GM06990 (cell line): Measurements from ENCODE around the gene EIF2A.

Experiments used
- DNase-seq: peaks from one replicate; pipeline ENCODE4 v3.0.0-alpha.2; 2011; ENCODE audit not compliant: insufficient read length; ENCODE audit errors: extremely low read depth
- H3K27me3 ChIP-seq: replicated peaks from 2 replicates; pipeline ENCODE4 v1.6.0; 2011; ENCODE audit warnings: low read length; ENCODE audit not compliant: control insufficient read depth, insufficient read depth
- H3K36me3 ChIP-seq: 2 replicates; pipeline ENCODE4 v1.5.1; 2011; ENCODE audit warnings: low read length; ENCODE audit not compliant: control insufficient read depth, insufficient read depth
- H3K4me3 ChIP-seq: replicated peaks from 2 replicates; pipeline ENCODE4 v1.5.1; 2011; ENCODE audit warnings: low read depth, mild to moderate bottlenecking, control low read depth, low read length
- TF ChIP-seq, protein P1 (sequence below): IDR thresholded peaks from 2 replicates; pipeline ENCODE4 v1.5.1; 2011; ENCODE audit warnings: low read length, control low read depth, mild to moderate bottlenecking, inconsistent platforms; ENCODE audit not compliant: insufficient read depth, poor library complexity, severe bottlenecking

EIF2A gene

DNA sequence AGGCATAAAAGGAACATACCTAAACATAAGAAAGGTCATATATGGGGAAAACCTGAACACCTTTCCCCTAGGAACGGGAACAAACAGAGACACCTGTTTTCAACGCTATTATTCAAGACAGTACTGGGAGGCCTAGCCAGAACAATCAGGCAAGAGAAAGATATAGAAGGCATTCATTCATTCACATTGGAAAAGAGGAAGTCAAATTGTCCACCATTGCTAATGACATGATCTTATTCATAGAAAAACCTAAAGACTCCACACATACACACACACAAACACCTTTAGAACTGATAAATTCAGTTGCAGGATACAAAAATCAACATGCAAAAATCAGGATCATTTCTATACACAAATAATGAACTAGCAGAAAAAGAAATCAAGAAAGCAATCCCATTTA, 36.8 kb upstream of the EIF2A start:
- no peak overlapping the region for H3K4me3 ChIP-seq
- TF ChIP-seq, protein P1, sequence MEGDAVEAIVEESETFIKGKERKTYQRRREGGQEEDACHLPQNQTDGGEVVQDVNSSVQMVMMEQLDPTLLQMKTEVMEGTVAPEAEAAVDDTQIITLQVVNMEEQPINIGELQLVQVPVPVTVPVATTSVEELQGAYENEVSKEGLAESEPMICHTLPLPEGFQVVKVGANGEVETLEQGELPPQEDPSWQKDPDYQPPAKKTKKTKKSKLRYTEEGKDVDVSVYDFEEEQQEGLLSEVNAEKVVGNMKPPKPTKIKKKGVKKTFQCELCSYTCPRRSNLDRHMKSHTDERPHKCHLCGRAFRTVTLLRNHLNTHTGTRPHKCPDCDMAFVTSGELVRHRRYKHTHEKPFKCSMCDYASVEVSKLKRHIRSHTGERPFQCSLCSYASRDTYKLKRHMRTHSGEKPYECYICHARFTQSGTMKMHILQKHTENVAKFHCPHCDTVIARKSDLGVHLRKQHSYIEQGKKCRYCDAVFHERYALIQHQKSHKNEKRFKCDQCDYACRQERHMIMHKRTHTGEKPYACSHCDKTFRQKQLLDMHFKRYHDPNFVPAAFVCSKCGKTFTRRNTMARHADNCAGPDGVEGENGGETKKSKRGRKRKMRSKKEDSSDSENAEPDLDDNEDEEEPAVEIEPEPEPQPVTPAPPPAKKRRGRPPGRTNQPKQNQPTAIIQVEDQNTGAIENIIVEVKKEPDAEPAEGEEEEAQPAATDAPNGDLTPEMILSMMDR = no peak
- no peak for DNase-seq
- H3K27me3 ChIP-seq = no peaks in the 10 kb centered on the region
- H3K36me3 ChIP-seq = no peaks in the 10 kb centered on the region

GRCh38 chr3:150511122-150511821, 35.3 kb upstream of the EIF2A start:
- Histone ChIP-seq H3K4me3 (no peak overlapping the region), H3K27me3 (no peaks in the 10 kb centered on the region), H3K36me3 (no peaks in the 10 kb centered on the region)
- no peak for DNase-seq
- TF ChIP-seq, protein P1 = no peak

DNA sequence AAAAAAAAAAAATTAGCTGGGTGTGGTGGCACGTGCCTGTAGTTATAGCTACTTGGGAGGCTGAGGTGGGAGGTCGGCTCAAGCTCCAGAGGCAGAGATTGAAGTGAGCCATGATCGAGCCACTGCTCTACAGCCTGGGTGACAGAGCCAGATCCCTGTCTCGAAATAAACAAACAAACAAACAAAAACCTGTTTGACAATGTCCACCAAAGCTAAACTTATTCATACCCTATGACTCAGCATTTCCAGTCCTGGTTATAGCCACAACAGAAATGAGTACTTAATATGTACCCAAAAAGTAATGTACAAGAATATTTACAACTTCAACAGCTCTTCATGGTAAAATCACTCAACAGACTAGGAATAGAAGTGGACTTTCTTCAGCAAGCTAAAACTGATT, 31.4 kb upstream of the EIF2A start:
- Histone ChIP-seq H3K36me3 (no peaks in the 10 kb centered on the region), H3K27me3 (no peaks in the 10 kb centered on the region), H3K4me3 (no peak overlapping the region)
- TF ChIP-seq, protein P1 = no peak
- no peak for DNase-seq

DNA sequence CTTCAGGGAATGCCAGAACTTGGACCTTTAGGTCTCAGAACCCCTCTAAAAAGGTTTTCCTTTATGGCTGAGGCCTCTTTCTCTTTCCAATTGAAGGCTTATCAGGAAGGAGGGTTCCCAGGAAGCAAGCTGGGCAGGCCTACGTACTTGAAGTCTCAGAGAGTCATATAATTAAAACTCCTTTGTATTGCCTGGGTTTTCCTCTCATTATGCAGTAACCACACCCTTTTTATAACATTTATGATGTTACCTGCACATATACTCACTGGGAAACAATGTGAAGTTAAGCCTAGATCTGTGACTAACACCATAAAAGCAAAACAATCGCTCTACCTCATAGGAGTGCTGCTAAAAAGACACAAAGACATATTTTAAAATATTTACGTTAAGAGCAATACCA, 27.6 kb upstream of the EIF2A start:
- DNase-seq = no peak
- Histone ChIP-seq H3K4me3 (no peak overlapping the region), H3K27me3 (no peaks in the 10 kb centered on the region), H3K36me3 (no peaks in the 10 kb centered on the region)
- TF ChIP-seq, protein P1 = no peak

GRCh38 chr3:150520408-150520807, 26.2 kb upstream of the EIF2A start:
- Histone ChIP-seq H3K27me3 (no peaks in the 10 kb centered on the region), H3K36me3 (no peaks in the 10 kb centered on the region), H3K4me3 (no peak overlapping the region)
- DNase-seq = no peak
- TF ChIP-seq, protein P1 = no peak

GRCh38 chr3:150521463-150521862, 25.1 kb upstream of the EIF2A start:
- H3K36me3 ChIP-seq = no peaks in the 10 kb centered on the region
- TF ChIP-seq, protein P1 = no peak
- no peak overlapping the region for H3K4me3 ChIP-seq
- H3K27me3 ChIP-seq = no peaks in the 10 kb centered on the region
- no peak for DNase-seq
